Stimulated activated CD4-positive, alpha-beta T cell treated with anti-CD3 and anti-CD28 coated beads, Interleukin-4, amount 100 ng/mL, for 4 hours (primary cell): Measurements from ENCODE around the gene CFDP1.

Experiments
- DNase-seq, 2 experiments: peaks; one replicate each; pipeline ENCODE4 v3.0.0-alpha.2; 2020

The CFDP1 gene

DNA sequence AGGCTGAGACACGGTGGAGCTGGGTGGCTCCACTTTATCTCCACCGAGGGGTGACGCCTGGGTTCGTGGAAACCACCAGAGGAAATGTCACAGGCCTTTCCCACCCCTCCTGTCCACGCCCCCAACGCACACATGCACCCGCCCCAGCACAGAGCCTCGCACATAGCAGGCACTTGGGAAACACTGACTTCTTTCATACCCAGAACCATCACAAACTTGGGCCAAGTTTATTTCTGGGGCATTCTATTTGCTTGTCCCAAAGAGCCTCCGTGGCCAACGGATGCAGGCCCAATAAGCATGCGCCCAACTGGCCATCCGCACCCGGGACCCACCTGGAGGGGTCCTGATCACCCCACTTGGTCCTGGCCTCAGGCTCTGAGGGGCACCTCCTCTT is 185.2 kb downstream of the CFDP1 start:
- DNase-seq = no peak

- DNase-seq = no peak
Observed at GRCh38 chr16:75247249-75247648, 186.1 kb downstream of the CFDP1 start.

DNA sequence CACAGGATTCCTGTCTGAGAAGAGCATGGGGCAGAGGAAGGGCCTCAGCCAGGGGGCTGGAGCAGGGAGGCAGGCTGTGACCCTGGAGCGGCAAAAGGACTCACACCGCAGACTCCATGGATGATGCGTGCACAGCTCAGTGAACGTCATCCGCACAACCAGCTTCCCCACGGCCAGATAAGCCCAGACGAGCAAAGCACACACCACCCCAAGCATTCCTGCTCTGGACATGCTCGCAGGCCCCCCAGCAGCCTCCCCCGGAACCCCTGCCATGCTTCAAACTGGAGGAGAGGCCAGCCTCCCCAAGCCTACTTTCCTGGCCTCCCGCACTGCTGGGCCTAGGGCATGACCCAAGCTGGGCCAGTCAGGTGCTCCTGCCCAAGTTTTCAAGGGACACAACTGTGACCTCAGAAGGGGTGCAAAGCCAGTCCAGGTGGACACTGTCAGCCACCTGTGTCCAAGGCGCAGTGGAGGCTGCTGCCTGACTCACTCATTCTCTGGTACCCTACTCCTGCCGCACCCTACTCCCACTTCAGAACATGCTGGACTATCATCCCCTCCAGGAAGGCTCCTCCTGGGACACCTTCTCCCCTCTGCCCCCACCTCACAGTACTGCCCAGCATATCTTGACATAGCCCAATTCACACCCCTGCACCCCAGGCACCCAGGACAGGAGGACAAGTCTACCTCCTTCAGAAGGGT is 186.6 kb downstream of the CFDP1 start:
- DNase-seq = no peak

DNA sequence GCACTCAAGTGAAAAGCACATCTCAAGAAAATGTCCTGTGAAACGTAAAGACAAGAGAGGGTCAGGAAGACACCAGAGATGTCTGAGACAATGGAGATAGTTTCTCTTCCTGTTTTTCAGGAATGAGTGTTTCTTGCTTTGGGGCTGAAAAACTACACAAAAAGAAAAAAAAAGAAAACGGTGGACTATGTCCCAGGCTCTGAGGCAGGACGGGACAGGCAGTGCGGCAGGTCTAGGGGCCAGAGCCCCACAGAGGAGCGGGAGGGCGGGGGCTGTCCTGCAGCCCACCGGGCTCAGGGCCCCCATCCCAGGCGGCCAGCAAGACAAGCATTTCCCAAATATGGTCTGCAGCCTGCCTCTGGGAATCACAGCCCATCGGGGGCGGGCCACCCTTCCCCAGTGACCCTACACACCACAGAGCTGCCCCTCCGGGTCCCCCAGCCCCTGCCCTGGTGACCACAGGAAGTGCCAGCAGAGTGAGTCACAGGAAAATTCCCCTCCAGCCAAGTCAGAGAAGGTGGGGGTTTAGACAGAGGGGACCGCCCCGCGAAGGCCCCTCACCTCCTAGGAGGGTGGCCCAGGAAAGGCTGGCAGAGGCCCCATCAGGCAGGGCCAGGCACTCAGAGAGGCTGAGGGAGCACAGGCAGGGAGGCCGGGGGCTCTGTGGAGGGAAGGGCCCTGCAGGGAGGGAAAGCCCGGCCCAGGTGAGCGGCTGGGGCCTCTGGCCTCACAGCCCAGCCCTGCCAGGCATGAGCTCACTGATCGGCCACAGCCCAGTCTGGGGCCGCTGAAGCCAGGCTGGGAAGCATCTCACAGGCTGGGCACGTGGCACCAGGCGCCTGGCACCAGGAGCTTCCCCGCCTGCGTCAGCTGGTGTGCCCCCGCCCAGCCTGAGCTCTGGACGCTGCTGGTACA is 188.2 kb downstream of the CFDP1 start:
- DNase-seq = no peak

- no peak for DNase-seq
Observed at GRCh38 chr16:75244225-75244809, 189.0 kb downstream of the CFDP1 start.
